NCI-H187 treated with DMSO at 0.1 percent for 48 hours (cell line): Measurements from ENCODE around the gene ZBTB39.
"Not testable (repeated sequence)": the region's sequence is repeated elsewhere in the genome, so short reads cannot be mapped to it uniquely, and the experiment has no call there.

Experiments
- DNase-seq: peaks from one replicate; lab custom pipeline; 2025; lab: John Stamatoyannopoulos, UW

The ZBTB39 gene, protein sequence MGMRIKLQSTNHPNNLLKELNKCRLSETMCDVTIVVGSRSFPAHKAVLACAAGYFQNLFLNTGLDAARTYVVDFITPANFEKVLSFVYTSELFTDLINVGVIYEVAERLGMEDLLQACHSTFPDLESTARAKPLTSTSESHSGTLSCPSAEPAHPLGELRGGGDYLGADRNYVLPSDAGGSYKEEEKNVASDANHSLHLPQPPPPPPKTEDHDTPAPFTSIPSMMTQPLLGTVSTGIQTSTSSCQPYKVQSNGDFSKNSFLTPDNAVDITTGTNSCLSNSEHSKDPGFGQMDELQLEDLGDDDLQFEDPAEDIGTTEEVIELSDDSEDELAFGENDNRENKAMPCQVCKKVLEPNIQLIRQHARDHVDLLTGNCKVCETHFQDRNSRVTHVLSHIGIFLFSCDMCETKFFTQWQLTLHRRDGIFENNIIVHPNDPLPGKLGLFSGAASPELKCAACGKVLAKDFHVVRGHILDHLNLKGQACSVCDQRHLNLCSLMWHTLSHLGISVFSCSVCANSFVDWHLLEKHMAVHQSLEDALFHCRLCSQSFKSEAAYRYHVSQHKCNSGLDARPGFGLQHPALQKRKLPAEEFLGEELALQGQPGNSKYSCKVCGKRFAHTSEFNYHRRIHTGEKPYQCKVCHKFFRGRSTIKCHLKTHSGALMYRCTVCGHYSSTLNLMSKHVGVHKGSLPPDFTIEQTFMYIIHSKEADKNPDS

DNA sequence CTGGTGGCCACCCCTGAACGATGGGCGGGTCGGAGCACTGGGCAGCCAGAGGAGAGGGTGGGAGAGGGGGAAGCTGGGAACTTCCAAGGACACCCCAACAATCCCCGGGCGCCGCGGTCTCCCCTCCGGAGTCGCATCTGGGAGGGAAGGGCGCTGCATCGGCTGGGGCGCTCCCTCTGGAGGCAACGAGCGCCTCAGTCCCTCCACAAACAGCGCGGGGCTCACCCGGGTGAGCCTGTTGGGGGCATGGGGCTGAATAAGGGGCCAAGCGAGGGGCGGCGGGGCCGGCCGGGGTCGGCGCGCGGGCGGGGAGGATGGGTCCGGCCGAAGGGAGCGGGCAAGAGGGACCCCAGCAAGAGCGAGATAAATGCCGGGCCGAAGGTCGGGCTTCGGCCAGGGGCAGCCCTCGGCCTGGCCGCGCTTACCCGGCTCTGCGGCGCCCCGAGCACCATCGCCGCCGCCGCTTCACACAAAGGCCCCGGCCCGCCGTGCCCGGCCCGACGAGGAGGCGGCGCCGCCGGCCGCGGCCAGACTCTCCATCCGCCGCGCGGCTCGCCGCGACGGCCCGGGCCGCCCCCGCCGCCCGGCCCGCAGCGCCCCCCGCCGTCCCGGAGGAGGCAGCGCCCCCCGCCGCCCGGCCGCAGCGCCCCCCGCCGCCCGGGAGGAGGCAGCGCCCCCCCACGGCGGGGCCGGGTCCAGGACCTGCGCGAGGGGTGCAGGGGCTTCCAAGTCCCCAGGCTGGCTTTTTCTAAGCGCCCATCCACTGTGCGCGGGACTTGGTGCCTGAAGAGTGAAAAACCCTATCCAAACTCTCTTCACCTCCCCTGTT, at the start of gene ZBTB39:
TSS of gene ZBTB39 (minus strand) at position 567 of the 829 bp plus-strand sequence. CDS start 1,629 bp downstream, outside the sequence.
- DNase-seq: no peak

DNA sequence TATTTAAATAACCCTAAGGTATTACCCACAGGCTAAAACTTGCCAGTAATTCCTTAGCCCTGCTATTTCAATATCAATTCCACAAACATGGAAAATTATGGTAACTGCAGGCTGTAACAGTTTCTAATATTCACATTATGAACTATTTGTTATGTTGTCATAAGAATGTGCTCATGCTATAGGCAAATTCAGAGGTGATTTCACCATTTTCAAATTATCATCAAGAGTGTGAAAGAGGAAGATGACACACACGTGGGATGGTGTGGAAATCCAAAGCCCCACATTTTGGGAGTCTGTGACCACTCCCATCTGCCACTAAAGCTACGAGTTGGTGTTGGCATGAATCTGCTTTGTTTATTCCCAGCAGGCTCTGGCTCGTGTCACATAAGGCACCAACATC, 49.5 kb upstream of the ZBTB39 start:
- DNase-seq: no peak

DNA sequence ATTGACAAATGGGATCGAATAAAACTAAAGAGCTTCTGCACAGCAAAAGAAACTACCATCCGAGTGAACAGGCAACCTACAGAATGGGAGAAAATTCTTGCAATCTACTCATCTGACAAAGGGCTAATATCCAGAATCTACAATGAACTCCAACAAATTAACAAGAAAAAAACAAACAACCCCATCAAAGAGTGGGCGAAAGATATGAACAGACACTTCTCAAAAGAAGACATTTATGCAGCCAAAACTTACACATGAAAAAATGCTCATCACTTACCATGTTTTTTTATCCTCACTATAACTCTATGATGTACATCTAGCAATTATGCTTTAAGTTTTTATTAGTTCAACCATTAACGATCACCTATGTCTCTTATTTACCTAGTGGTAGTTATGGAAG, 47.6 kb upstream of the ZBTB39 start:
- DNase-seq: not testable (repeated sequence)

DNA sequence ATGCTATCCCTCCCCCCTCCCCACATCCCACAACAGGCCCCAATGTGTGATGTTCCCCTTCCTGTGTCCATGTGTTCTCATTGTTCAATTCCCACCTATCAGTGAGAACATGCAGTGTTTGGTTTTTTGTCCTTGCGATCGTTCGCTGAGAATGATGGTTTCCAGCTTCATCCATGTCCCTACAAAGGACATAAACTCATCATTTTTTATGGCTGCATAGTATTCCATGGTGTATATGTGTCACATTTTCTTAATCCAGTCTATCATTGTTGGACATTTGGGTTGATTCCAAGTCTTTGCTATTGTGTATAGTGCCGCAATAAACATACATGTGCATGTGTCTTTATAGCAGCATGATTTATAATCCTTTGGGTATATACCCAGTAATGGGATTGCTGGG, 46.8 kb upstream of the ZBTB39 start:
- not testable (repeated sequence) for DNase-seq

DNA sequence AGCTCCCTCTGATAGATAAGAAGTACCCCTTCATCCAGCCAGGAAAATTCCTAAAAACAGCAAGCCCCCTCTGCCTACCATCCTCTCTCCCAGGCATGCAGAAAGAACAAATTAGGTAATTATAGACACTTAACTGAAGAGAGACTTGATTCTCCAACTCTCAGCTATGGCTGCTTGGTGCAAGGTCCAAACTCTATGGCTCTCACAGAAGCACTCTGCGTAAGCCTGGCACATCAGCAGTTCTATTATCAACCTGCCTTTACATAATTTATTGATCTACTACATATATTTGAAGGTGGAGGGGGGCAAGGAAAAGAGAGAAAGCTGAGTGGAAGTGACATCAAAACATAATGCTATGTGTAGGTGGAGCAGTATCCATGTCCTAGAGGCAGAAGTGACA, 44.7 kb upstream of the ZBTB39 start:
- no peak for DNase-seq

DNA sequence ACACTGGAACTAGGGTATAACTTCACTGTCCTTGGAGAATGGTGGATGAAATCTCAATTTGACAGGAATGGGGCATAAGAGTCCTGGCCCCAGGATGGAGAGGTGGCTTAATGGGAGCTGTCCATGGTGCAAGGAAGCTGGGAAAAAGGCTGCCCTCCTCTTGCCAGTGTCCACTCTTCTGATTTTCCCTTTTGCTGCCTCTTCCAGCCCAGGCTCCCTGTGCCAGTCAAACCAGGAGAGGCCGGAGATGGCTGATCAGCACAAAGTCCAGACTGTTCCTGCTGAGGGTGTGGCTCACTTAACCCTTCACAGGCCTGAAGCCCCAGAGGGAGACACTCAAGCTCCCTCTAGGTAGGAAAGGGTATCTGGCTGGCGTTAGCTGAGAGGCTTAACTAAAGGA, 43.5 kb upstream of the ZBTB39 start, which contains the start of gene MYO1A:
TSS of gene MYO1A (minus strand) at position 240 of the 400 bp plus-strand sequence. CDS start 1,806 bp downstream, outside the sequence.
- DNase-seq: no peak

DNA sequence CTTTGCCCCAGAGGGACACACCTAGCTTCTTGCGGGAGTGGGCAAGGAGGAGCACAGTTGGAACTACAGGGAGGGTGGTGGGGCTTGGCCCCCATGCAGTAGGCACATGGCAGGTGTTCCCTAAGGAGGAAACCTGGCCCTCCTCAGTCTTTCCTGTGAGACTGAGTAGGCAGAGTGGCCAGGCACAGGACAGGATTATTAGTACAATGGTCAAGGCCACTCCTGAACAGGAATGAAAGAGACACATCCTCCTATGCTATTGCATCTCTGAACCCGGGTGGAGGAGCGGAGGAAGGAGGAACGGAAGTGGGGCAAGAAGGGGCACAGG, 42.7 kb upstream of the ZBTB39 start:
- DNase-seq: no peak

DNA sequence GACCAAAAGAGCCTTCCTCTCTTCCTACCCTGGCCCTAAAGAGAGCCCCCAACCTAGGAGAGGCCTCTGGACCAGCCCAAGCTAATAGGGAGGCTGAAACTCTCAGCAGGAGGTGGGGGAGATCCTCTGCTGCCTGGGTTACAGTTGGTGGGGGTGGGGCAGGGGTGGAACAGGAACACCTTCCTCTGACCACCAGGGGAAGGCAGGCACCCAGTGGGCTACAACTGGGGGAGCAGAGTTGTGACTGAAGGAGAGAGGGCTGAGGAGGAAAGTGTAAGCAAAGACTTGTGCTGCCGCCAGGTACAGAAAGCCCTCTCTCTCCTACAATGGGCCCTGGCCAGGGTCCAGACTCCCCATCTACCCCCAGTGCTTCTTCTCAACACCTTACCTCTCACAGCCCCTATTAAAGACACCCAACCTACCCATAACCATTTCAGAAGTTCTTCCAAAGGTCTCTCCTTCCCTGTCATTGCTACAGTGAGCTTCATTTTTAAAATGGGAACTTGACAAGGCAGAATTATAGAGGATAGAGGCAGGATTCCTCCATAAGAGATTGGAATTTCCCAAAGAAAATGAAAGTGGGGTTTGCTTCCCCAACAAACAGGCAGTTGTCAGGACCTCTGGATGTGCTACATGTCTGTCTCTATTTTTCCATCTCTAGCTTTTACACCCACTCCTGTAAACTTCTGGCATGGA, 42.2 kb upstream of the ZBTB39 start:
- DNase-seq: no peak

DNA sequence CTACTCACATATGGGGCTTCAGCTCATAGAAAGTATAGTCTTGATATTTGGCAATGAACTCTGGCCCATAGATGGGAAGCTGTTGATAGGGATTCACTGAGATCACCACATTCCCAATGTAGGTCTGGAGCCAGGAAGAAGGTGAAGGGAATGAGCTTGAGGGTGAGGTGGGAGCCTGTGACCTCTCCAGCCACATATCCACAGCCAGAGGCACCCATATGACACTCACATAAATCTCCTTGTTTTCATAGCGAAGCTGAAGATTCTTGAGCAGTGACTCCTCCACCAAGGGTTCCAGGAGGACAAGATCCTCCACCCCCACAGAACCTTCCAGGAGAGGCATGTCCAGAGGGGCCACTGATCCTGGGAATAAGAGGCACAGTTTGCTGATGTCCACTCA, 41.6 kb upstream of the ZBTB39 start:
- no peak for DNase-seq

DNA sequence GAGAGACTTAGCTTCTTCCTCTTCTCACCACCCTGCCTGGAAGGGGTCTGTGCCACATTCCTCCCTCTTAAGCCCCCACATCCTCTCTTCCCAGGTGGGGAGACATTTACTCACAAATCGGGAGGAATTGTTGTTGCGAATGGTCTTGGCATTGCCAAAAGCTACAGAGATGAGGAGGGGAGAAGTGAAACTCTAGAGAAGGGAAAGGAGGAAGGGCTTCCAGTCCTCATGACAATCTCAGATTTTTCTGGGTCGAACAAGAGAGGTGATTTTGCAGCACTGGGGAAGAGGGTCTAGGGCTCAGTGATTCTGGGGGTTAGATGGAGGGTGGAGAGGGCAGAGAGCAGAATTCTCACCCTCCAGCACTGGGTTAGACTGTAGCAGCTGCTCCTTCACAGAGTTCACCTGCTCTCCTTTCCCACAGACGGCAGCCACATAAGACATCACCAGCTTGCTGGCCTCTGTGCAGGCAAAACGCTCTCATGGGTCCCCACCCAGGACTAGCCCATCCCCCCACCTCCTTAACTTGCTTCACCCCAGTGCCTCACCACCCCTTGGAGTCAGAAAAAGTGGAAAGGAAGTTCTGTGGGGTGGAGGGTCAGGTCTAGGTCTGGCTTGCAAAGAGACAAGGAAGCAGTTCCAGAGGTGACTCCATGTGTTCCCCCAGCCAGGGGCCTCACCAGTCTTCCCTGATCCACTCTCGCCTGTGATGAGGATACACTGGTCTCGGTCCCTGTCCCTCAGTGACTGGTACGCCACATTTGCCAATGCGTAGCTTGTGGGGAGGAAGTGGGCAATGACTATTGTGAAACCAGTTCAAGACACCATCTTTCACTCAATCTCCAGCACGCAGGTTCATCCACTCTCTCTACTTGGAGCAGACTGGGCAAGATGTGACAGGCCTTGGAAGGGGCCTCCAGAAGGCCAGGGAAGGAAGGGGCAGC, 40.9 kb upstream of the ZBTB39 start:
- no peak for DNase-seq

DNA sequence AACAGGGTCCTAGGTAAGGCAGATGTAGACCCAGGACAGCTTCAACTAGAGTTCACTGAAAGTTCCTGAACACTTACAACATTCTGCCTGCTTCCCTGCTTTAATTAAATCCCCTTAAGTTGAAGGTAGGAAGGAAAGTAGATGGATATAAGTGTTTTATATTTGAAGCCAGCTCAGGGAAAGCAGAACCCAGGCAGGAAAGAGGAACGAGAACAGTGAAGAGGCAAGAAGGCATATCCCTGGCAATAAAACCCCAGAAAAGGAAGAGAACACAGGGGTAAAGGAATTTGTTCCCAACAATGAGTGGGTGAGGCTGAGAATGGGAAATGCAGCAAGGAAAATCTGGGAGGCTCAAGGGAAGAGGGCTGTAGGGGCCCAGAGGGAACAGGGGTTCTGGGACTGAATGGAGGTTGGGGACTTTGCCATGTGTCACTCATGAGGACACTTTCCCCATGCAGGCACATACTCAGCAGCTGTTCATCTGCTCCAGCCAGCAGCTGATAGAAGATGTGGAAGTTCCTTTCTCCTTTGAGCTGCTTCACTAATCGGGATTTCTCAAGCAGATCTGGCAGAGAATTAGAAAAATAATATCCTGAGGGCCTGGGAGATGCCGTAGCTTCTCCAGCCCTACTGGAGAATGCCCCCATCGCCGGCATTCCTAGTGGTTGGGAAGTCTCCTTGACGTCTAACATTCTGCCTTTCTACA, 39.9 kb upstream of the ZBTB39 start:
- DNase-seq: no peak

DNA sequence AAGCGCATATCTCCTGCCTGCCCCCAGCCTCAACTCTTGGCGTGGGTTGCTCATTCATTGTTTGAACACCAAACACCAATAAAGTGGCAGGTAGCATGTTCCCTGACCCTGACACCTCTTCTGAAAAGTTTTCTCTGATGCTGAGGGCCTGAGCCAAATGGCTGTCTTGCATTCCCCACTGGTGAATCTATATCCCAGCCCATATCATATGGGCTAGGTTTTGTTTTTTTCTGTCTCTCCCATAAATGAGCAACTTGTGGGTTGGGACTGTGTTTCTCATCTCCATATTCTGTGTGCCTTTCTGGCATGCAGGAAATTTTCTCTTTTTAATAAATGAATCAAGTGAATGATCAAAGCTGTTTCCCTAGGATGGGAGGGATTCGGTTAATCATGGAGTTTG, 38.5 kb upstream of the ZBTB39 start:
- DNase-seq: no peak

DNA sequence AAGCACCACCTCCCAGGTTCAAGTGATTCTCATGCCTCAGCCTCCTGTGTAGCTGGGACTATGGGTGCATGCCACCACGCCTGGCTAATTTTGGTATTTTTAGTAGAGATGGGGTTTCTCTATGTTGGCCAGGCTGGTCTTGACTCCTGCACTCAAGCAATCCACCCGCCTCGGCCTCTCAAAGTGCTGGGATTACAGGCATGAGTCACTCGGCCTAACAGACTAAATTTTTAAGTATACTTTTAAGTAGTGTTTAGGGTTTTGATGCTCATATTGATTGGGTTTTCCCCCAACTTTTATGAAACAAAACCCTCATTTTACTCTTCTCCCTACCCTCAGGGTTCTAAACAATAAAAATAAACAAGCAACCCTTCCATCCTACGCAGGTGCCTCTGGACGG, 38.1 kb upstream of the ZBTB39 start:
- DNase-seq: no peak

DNA sequence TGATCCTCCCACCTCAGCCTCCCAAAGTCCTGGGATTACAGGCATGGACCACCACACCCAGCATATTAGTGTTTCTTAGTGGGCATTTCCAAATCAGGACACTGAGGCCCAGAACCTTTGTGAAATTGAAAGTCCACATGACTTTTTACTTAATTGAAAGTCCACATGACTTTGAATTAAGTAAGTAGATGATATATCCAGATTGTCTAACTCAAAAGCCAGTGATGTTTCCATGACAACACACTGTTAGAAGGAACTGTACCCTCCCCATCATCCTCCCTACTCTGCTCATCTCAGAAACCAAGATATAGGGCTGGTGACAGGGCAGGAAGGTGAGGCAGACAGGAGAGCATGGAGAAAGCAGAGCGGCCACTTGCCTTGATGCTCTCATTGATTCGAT, 36.3 kb upstream of the ZBTB39 start:
- no peak for DNase-seq

DNA sequence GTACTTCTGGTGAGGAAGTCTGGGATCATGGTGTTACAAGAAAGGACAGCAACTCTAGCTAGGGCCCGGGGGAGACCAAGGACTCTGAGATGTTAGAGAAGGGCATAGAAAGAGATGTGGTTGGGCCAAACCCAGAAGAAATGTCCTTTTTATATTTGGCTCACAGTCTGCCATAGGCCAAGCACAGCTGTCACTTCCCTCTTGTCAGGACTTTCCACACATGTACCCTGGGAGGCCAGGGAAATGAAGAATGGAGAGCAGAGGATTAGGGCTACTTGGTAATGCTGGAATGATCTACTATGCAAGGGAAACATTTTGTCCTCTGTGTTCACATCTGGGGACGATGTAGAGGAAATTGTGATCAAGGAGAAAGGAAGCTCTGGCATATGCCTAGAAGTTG, 34.4 kb upstream of the ZBTB39 start:
- DNase-seq: no peak

DNA sequence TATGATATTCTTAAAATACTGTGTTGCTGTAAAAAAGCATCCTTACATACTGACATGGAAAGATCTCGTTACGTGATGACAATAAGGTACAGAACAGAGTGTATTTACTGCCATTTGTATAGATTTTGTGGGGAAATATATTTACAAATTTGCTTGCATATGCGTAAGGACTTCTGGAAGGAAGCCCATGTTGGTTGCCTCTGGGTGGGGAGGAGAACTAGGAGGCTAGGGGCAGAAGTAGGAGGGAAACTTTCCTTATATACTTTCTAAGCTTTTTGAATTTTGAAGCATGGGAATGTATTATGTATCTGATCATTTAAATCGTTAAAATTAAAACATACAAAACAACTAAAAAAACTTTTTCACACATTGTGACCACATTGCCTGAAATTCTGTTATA, 33.9 kb upstream of the ZBTB39 start:
- no peak for DNase-seq

DNA sequence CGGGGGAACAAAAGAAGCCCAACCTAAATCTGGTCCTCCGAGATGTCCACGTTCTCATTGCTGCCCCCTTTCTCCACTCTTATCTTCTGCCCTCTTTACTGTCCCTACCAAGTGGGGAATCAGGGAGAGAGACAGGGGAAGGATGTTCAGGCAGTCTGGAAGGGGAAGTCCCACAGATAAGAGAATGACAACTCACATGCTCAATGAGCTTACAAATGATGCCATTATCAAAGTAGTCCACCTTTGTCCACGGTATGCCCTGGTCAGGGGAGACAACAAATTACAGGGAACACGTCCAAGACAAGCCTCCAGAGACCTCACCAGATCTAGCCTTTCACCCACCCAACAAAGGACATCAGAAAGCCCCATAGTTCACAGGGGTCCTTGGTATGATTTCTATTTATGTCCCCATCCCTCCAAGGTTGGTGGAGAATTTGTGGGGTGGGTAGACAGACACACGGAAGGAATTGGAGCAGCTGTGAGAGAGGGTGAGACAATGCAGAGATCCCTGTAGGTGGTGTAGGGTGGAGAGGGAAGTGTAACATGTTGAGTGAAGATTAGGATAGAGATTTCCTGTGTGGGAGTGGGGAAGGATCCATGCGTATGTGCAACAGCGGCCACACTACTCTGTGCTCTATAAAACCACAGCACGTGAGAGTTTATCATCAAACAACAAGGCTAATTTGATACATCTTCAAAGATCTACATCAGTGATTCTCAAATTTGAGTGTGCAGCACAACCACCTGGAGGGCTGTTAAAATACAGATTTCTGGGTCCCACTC, 32.9 kb upstream of the ZBTB39 start:
- no peak for DNase-seq

DNA sequence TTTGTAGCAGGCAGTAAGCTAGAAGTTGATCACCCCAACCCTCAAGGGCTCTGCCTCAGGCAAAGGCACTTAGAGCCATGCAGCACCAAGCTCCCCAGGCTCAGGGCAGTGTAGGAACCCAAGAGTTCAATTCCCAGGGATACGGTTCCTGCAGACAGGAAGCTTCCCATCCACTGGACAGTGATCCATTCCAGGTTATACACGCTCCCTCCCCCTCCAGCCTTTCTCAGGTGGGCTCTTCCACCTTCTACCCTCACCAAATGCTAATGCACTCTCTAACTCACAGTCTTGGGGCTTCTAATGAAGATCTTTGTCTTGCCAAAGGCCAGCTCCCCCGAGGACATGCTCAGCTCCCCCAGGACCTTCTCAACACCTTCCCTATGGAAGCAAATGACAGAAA, 30.9 kb upstream of the ZBTB39 start:
- no peak for DNase-seq

DNA sequence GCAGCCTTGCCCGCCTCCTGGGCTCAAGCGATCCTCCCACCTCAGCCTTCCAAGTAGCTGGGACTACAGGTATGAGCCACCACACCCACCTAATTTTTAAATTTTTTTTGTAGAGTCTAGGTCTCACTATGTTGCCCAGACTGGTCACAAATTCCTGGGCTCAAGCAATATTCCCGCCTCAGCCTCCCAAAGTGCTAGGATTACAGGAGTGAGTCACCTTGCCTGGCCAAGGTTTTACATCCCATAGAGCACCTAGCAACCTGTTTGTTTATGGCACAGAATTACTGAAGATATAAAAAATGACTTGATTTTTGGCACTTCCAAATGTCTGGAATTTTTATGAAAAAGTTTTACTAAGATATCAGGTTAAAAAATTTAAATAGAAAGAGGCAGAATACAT, 27.1 kb upstream of the ZBTB39 start:
- no peak for DNase-seq
